Measurements from ENCODE around the gene APP.
"Not testable (repeated sequence)": the region's sequence is repeated elsewhere in the genome, so short reads cannot be mapped to it uniquely, and the experiment has no call there.

The APP gene

DNA sequence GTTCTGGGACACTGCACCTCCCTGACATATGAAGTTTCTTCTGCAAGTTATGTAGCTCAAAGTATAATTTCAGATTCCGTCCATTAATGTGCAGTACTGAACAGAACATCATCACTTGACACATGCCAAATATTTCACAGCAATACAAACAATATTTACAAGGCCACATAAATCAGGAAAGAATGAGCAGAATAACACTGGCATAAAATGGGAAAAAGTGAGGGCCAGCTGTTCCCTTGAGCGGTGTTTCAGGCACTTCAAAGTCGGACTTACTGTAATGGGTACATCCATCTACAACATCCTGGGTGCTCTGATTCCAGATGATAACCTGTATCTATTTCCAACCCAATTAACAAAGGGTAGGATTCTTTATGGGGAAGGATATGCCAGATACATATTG, 217.4 kb downstream of the APP start:
- H3K4me3 ChIP-seq (ENCODE audit: low read depth, low read length), result no peak overlapping the region

GRCh38 chr21:25952306-25952705, 218.3 kb downstream of the APP start:
- H3K4me3 ChIP-seq (ENCODE audit: low read depth, low read length), result no peak overlapping the region

GRCh38 chr21:25949701-25950100, 220.9 kb downstream of the APP start:
- H3K4me3 ChIP-seq (ENCODE audit: low read depth, low read length), result no peak overlapping the region

DNA sequence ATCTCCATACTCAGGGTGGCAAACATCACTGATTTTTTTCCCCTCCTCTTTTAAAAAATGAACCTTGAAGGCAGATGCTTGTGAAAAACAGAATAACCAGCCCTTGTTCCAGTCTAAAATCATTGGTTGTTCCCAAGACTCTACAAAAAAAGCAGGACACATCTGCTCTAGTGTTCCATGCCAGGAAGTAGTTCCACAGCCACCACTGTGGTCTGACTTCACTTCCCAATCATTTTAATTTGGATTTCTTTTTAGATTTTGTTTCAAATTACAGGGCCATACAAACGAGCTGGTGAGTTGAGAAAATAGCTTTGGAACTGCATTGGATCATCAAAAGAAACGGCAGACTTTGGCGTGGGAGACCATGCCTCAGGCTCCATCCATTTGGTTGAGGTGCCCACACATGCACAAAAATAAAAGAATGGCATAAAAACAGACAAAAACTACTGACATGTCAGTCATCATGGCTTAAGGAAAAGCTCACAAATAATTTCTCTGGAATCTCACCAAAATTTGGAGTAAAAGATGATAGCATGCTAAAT, 225.8 kb downstream of the APP start:
- no peak overlapping the region for H3K4me3 ChIP-seq (ENCODE audit: low read depth, low read length)

DNA sequence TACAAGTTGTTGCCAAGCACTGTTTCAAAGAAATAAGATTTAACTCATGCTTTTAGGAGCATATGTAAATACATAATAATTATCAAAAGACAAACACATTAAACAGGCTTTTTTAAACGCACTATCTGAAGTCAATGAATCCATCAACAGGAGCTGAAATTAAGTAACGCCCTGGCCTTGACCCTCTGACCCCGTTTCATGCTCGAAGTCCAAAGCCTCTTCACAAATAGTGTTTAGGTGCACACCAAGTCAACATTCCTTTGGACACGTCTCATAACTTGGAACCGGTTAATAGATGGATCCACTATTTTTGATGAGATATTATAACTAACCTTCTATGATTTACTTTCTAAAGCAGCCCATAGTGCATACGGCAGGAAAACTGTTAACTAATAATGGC, 226.5 kb downstream of the APP start:
- no peak overlapping the region for H3K4me3 ChIP-seq (ENCODE audit: low read depth, low read length)

- H3K4me3 ChIP-seq (ENCODE audit: low read depth, low read length), result no peak overlapping the region
Measured at GRCh38 chr21:25942135-25942534, 228.4 kb downstream of the APP start.

GRCh38 chr21:25939396-25939761, 231.2 kb downstream of the APP start:
- H3K4me3 ChIP-seq (ENCODE audit: low read depth, low read length), result no peak overlapping the region

DNA sequence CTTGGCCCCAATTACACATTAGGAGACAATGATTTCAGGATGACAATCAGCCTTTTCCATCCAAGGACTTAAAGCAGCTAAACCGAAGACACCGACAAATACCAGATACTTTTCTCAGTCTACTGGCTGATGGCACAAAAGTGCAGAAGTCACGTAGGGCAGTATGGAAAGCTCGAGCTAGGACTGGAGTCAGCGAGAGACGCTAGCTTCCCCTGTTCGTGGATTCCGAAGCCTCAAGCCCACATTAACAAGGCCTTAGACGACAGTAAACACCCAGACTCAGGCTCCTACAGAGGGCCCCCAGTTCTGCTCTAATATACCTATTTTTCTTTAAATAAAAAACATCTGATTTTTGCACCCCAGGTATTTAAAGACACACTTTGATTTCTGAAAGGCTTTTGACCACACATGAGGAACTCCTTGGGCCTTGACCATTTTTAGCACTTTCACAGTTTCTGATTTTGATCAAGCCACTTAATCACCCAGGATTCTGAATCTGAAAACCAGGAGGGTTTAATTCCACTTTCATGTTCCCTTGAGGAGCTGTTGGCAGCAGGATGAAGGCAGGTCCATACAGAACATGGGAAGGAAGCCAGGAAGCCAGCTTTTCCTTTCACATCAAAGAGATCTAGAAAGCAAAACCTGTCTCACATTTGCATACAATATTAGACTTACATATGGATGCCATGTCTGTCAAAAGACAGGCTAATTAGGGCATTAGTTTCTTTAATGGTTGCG, 231.7 kb downstream of the APP start:
- no peak overlapping the region for H3K4me3 ChIP-seq (ENCODE audit: low read depth, low read length)

DNA sequence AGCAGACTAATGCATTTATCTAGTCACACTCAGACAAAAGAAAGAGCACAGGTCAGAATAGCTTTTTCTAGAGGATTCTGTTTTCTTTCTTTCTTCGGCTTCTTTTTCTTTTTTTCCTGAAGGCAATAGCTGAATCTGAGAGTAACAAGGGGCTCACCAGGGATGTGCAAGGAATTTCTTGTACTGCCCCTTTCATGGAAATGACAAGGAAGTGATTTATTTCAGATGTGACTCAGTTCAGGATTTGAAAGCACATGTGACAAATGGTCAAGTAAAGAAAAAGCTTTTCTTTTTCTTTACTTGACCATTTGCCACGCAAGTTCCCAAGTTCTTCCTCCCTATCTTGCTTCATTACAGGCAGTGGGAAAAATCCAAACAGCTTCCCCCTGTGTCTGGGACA, 233.8 kb downstream of the APP start:
- H3K4me3 ChIP-seq (ENCODE audit: low read depth, low read length), result no peak overlapping the region

GRCh38 chr21:25934771-25935224, 235.8 kb downstream of the APP start:
- no peak overlapping the region for H3K4me3 ChIP-seq (ENCODE audit: low read depth, low read length)

DNA sequence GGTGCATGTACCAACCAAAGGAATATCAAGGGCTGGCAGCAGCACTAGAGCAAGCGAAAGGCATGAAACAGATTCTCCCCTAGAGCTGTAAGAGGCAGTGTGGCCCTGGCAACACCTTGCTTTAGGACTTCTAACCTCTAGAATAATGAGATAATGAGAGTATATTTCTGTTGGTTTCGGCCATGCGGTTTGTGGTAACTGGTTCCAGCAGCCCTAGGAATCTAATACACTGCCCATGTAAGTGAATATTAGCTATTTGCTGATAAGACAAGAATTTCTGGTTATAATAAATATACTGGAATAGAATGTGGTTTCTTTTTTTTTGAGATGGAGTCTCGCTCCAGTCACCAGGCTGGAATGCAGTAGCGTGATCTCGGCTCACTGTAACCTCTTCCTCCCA, 236.4 kb downstream of the APP start:
- H3K4me3 ChIP-seq (ENCODE audit: low read depth, low read length), result no peak overlapping the region

DNA sequence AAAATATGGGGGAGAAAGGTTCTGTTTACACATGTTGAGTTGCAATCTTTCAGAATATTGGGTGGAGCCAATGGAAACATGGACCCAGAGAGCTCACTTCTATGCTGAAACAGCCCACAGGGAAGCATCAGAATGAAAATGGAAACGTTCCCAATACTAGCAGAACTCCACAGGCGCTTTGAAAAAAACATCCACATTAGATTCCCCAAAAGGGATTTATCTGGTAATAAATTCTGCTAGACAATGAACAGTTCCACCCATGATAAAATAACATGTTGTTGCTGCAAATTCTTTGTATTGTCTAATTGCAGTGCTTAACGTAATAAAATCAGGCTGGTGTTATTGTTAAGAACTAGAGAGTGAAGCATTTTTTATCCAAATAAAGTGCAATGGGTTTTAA, 238.8 kb downstream of the APP start:
- H3K4me3 ChIP-seq (ENCODE audit: low read depth, low read length), result no peak overlapping the region

DNA sequence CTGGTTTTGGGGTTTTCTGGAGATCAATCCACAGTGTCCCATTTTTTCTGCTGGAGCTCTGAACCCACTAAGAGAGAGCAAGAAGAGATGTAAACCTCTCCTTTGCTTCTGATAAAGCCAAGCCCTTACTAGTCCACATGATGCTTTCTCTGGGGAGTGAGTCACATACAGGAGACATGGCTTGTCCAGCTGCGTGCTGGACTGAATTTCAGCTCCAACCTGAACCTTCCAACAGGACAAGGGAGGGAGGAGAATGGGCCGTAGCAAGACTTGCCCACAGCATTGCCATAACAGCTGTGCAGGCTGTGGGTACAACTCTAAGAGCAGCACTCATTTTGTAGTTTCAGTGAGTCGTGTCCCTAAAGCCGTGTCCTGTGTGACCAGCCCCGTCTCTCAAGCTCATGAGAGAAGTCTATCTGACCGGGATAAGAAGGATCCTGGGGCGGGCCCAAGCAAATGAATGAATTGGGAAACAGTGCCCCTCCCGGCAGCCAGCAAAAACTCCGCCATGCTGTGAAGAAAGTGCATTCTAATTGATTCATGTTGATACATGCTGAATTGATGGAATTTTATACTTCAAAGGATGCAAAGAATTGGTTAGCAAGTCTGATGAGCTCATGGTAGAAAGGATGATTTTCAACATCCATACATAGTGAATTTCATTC, 240.6 kb downstream of the APP start:
- no peak overlapping the region for H3K4me3 ChIP-seq (ENCODE audit: low read depth, low read length)

DNA sequence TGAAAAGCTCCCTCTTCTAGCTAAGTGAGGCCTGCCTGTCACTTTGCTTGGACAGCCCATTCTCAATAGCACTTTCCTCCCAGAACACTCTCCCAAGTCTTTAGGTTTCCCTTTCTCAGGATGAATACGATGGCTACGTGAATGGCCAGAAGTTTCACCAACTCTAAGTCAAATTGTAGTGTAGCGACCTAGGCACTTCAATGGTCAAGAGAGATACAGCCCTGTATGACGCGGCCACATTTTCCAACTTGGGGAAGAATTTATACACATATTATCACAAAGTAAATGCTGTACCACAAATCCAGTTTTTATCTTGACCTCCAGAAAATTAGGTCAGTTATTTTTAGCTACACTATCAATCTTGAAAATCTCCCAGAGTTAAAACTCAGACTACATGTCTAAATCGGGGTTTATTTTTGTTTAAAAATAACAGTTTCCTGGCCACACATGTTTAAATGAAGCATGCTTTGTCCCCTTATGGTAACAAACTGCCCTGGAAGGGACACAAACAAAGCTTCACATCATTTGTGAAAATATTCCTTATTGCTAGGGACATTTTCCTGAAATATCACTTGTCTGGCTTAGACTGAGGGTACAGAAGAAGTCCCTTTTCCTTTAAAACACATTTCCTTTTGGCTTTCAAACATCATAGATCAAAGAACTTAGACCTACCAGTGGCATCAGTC, 243.2 kb downstream of the APP start:
- no peak overlapping the region for H3K4me3 ChIP-seq (ENCODE audit: low read depth, low read length)

DNA sequence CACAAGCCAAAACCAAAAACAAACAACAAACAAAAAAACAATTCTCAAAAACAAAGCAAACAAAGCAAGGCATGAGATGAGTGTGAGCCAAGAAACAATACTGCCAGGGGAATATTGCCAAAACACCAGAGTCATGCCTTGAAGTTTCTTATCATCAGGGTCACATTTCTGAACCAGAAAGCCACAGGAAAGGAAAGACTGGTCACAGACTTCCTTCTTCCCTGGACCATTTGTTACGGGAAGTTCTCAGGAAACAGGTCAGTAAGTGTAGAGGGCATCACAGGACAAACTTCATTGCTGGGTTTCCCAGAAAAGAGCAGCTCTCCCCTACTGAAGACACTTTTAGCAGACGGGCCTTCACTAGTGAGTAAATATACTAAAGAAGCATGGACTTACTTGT, 244.6 kb downstream of the APP start:
- H3K4me3 ChIP-seq (ENCODE audit: low read depth, low read length), result no peak overlapping the region

GRCh38 chr21:25925064-25925800, 245.3 kb downstream of the APP start:
- H3K4me3 ChIP-seq (ENCODE audit: low read depth, low read length), result no peak overlapping the region

GRCh38 chr21:25918152-25918551, 252.4 kb downstream of the APP start:
- H3K4me3 ChIP-seq (ENCODE audit: low read depth, low read length), result not testable (repeated sequence)

DNA sequence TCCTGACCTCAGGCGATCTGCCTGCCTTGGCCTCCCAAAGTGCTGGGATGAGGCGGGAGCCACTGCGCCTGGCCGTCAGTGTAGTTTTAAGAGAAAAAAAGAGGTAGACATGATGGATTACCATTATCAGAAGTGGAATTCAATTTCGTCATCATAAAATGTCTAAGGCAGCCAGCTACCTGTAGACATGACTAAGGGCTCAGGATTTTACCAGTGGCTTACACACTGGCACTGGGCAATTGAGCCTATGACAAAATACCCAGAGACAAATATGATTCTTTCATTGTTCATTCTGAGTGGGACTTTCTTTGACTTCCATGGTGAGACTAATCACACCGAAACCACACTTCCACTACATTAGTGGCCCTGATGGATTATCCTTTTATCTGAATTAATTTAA, 254.3 kb downstream of the APP start:
- H3K4me3 ChIP-seq (ENCODE audit: low read depth, low read length), result no peak overlapping the region

DNA sequence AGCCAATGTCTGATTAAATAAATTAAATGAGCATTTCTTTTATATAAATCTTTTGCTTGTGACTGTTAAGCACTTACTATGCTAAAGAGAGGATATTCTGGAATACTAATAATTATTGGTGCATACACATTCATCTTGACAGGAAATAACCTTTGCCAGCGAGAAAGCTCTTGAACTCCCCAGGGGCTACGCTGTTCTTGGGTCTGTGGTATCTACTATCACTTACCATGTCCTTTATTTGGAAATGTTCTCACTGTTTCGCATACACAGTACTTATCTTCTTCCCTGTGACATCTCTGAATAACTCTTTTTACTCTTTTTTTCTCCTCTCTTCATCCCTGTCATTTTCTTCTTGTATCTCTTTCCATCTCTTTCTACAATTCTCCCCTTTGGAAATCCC, 257.1 kb downstream of the APP start:
- H3K4me3 ChIP-seq (ENCODE audit: low read depth, low read length), result no peak overlapping the region

DNA sequence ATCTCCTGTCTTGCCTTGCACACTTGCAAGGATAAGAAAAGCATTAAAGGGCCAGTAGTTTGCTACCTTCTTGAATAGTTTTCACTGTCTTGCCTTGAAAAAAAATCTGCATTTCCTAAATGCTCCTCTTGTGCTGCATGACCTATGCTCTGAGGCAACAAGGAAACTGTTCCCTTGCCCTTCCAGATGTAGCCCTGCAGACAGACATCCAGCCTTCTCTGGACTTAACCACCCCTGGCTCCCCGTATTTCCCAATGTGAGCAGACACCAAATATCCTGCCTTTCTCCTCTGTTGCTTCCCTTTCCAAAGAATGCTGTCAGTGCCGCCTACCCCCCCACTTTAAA, 258.2 kb downstream of the APP start:
- no peak overlapping the region for H3K4me3 ChIP-seq (ENCODE audit: low read depth, low read length)

GRCh38 chr21:25911730-25912401, 258.7 kb downstream of the APP start:
- H3K4me3 ChIP-seq (ENCODE audit: low read depth, low read length), result no peak overlapping the region

All from iPS-11a (cell line).